Endodermal cell (in vitro differentiated cells): ENCODE measurements around the gene FBXL13. TPM values are rescaled to one million over a fixed set of nuclear protein-coding genes. Genes with fewer than 3 reads are reported as not detected.
"Not testable (repeated sequence)": the region's sequence is repeated elsewhere in the genome, so short reads cannot be mapped to it uniquely, and the experiment has no call there.

Source experiments
- DNase-seq: peaks from one replicate; pipeline ENCODE4 v3.0.0-alpha.2; 2017
- H3K27ac ChIP-seq: 2 replicates; pipeline ENCODE4 v1.5.1; 2013; ENCODE audit warnings: mild to moderate bottlenecking, low read depth, low read length, moderate library complexity
- H3K27me3 ChIP-seq: 2 replicates; pipeline ENCODE4 v1.6.1; 2013; ENCODE audit warnings: mild to moderate bottlenecking, low read length, moderate library complexity; ENCODE audit not compliant: insufficient read depth, control insufficient read depth, poor library complexity, severe bottlenecking
- H3K36me3 ChIP-seq: 2 replicates; pipeline ENCODE4 v1.7.0; 2013; ENCODE audit warnings: mild to moderate bottlenecking, low read length, moderate library complexity; ENCODE audit not compliant: control insufficient read depth, insufficient read depth
- H3K4me1 ChIP-seq: one replicate; pipeline ENCODE4 v1.7.0; 2013; ENCODE audit warnings: low read length; ENCODE audit not compliant: control insufficient read depth, insufficient read depth
- H3K4me3 ChIP-seq: 2 replicates; pipeline ENCODE4 v1.5.1; 2013; ENCODE audit warnings: mild to moderate bottlenecking, low read length, moderate library complexity
- H3K9ac ChIP-seq: 2 replicates; pipeline ENCODE4 v1.6.1; 2013; ENCODE audit warnings: mild to moderate bottlenecking, low read length, moderate library complexity; ENCODE audit not compliant: poor library complexity, severe bottlenecking; ENCODE audit errors: extremely low read depth
- H3K9me3 ChIP-seq: 2 replicates; pipeline ENCODE4 v1.6.1; 2013; ENCODE audit warnings: mild to moderate bottlenecking, low read length, moderate library complexity; ENCODE audit not compliant: control insufficient read depth
- H3K27ac Mint-ChIP-seq: 2 replicates; pipeline ENCODE4 v1.8.0; 2020; ENCODE audit warnings: mixed read lengths
- H3K27me3 Mint-ChIP-seq: 2 replicates; pipeline ENCODE4 v1.8.0; 2021; ENCODE audit warnings: mild to moderate bottlenecking, mixed read lengths; ENCODE audit not compliant: insufficient read depth
- H3K36me3 Mint-ChIP-seq: 2 replicates; pipeline ENCODE4 v1.8.0; 2020; ENCODE audit warnings: low read depth, mixed read lengths
- H3K4me1 Mint-ChIP-seq: 2 replicates; pipeline ENCODE4 v1.8.0; 2020; ENCODE audit warnings: mixed read lengths
- H3K4me3 Mint-ChIP-seq: 2 replicates; pipeline ENCODE4 v1.8.0; 2020; ENCODE audit warnings: mild to moderate bottlenecking, moderate library complexity, mixed read lengths
- H3K9me3 Mint-ChIP-seq: 2 replicates; pipeline ENCODE4 v1.8.0; 2020; ENCODE audit warnings: mild to moderate bottlenecking, mixed read lengths
- CTCF ChIP-seq: fragments of 200-600 bp; sonication (generic); conservative IDR thresholded peaks from 2 replicates; pipeline ENCODE4 v1.5.0; 2021; ENCODE audit warnings: antibody characterized with exemption, mild to moderate bottlenecking
- WGBS, 2 experiments: methylation state at CpG; one replicate each; pipeline versions ENCODE4 v1.1.5 to v1.1.7; 2013; ENCODE audit warnings: missing lambda C conversion rate in 2 of 2, mixed read lengths in 1 of 2; ENCODE audit not compliant: insufficient coverage in 1 of 2, insufficient read length in 1 of 2; 5-methylcytosine and 5-hydroxymethylcytosine counted together
- total RNA-seq, 2 donors: library from RNA; stranded (reverse); fragmentation: NEBNext Ultra II Directional in 1 of 2; extraction: Animal tissue kit (Norgen Biotek cat#: 25700) in 1 of 2; gene quantifications; 2 replicates in 1 of 2; 3 replicates in 1 of 2; pipeline ENCODE4 v1.2.1, GENCODE V29; 2021

FBXL13 gene
- total RNA-seq, 2 donors from 2014 or later, result 2.1 to 2.7 TPM

DNA sequence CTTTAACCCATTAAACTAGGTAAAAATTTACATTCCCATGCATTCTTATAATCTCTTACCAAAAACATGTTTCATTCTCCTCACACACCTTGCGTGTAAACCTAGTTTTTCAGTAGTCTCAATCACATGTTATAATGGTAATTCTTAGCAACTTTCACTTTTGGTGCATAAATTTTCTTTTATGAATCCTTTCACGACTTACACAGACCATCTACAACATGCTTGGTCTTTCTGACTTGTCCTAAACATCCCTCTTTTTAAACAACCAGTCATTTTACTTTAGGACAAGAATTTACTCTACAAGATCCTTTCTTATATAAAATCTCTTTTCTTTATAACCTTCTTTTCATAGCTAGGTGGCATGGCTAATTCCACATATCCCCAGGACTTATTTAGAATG, 25.8 kb downstream of the FBXL13 start:
- Mint-ChIP-seq H3K4me1 (no peaks in the 10 kb centered on the region), H3K9me3 (peaks cover 84% of the 10 kb centered on the region), H3K36me3 (peaks cover 74% of the 10 kb centered on the region), H3K27ac (no peak overlapping the region), H3K27me3 (peaks cover 2% of the 10 kb centered on the region), H3K4me3 (no peak overlapping the region)
- 84 to 93% methylated on average over 2 of the region's 2 CpGs for WGBS, 2 experiments
- H3K4me1 ChIP-seq, result no peaks in the 10 kb centered on the region
- H3K36me3 ChIP-seq, result peaks cover 4% of the 10 kb centered on the region
- TF ChIP-seq CTCF, result no peak
- peaks cover 75% of the 10 kb centered on the region for H3K9me3 ChIP-seq
- no peak overlapping the region for H3K27ac ChIP-seq
- H3K9ac ChIP-seq, result no peak overlapping the region
- DNase-seq, result no peak
- H3K27me3 ChIP-seq, result no peaks in the 10 kb centered on the region
- H3K4me3 ChIP-seq, result no peak overlapping the region

GRCh38 chr7:103041815-103042214, 32.8 kb downstream of the FBXL13 start:
- H3K4me3 ChIP-seq, H3K27me3 ChIP-seq, H3K27me3 Mint-ChIP-seq, H3K36me3 ChIP-seq, H3K27ac ChIP-seq, H3K4me3 Mint-ChIP-seq, H3K4me1 Mint-ChIP-seq, H3K27ac Mint-ChIP-seq, H3K4me1 ChIP-seq, H3K9ac ChIP-seq, DNase-seq: not testable (repeated sequence)
- Mint-ChIP-seq H3K36me3 (peaks cover 44% of the 10 kb centered on the region), H3K9me3 (peaks cover 74% of the 10 kb centered on the region)
- no CpG with 5 or more reads among the region's 1 CpG for WGBS, 2 experiments
- H3K9me3 ChIP-seq, result peaks cover 47% of the 10 kb centered on the region

GRCh38 chr7:103037823-103038739, 36.5 kb downstream of the FBXL13 start:
- H3K27me3 Mint-ChIP-seq, H3K27ac Mint-ChIP-seq, H3K4me3 Mint-ChIP-seq: not testable (repeated sequence)

DNA sequence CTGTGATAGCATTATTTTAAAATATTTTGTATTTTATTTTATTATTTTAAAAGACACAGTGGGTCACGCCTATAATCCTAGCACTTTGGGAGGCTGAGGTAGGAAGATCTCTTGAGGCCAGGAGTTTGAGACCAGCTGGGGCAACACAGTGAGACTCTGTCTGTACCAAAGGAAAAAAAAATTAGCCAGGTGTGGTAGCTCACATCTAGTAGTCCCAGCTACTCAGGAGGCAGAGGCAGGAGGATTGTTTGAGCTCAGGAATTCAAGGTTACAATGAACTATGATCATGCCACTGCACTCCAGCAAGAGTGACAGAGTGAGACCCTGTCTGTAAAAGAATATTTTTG, 37.1 kb downstream of the FBXL13 start:
- H3K4me1 Mint-ChIP-seq, result no peaks in the 10 kb centered on the region
- H3K4me3 Mint-ChIP-seq, result no peak overlapping the region
- H3K36me3 ChIP-seq, result no peaks in the 10 kb centered on the region
- peaks cover 49% of the 10 kb centered on the region for H3K9me3 ChIP-seq
- H3K9me3 Mint-ChIP-seq, result peaks cover 66% of the 10 kb centered on the region
- no peaks in the 10 kb centered on the region for H3K27me3 Mint-ChIP-seq
- WGBS, 2 experiments, result 90% methylated on average over 1 of the region's 1 CpG; no CpG with 5 or more reads in 1 of the 2 experiments
- peaks cover 28% of the 10 kb centered on the region for H3K36me3 Mint-ChIP-seq
- H3K4me3 ChIP-seq, result no peak overlapping the region
- no peaks in the 10 kb centered on the region for H3K4me1 ChIP-seq
- H3K27ac ChIP-seq, result no peak overlapping the region
- no peaks in the 10 kb centered on the region for H3K27me3 ChIP-seq
- DNase-seq, result no peak
- no peak overlapping the region for H3K9ac ChIP-seq
- no peak overlapping the region for H3K27ac Mint-ChIP-seq
- no peak for TF ChIP-seq CTCF

More at GRCh38 chr7:103037823-103038739, 36.5 kb downstream of the FBXL13 start:
- Histone ChIP-seq H3K9me3 (peaks cover 42% of the 10 kb centered on the region), H3K4me3 (peak overlapping the region; percentile 35)
- H3K36me3 ChIP-seq, H3K9ac ChIP-seq, H3K4me1 Mint-ChIP-seq, H3K27ac ChIP-seq, H3K27me3 ChIP-seq, H3K4me1 ChIP-seq: not testable (repeated sequence)
- Mint-ChIP-seq H3K9me3 (peaks cover 69% of the 10 kb centered on the region), H3K36me3 (peaks cover 28% of the 10 kb centered on the region)
- WGBS, 2 experiments, result 83 to 85% methylated on average over 14 to 20 of the region's 20 CpGs
- DNase-seq, result peak; percentile 73

DNA sequence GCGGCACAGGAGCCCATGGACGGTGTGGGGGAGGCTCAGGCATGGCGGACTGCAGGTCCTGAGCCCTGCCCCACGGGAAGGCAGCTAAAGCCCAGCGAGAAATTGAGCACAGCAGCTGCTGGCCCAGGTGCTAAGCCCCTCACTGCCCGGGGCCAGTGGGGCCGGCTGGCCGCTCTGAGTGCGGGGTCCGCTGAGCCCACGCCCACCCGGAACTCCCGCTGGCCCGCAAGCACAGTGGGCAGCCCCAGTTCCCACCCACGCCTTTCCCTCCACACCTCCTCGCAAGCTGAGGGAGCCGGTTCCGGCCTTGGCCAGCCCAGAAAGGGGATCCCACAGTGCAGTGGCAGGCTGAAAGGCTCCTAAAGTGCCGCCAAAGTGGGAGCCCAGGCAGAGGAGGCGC, 40.3 kb downstream of the FBXL13 start:
- H3K36me3 ChIP-seq, H3K27ac Mint-ChIP-seq, H3K4me1 ChIP-seq, H3K27me3 Mint-ChIP-seq, H3K27ac ChIP-seq, H3K9ac ChIP-seq, DNase-seq, H3K27me3 ChIP-seq, H3K4me3 Mint-ChIP-seq, H3K4me1 Mint-ChIP-seq: not testable (repeated sequence)
- whole genome bisulfite sequencing, 2 experiments, result 74 to 93% methylated on average over 3 to 20 of the region's 20 CpGs
- Mint-ChIP-seq H3K9me3 (peaks cover 39% of the 10 kb centered on the region), H3K36me3 (peaks cover 19% of the 10 kb centered on the region)
- H3K9me3 ChIP-seq, result peaks cover 45% of the 10 kb centered on the region
- H3K4me3 ChIP-seq, result peak overlapping the region; percentile 42
